ENCODE results near the gene RAI1.

The RAI1 gene

DNA sequence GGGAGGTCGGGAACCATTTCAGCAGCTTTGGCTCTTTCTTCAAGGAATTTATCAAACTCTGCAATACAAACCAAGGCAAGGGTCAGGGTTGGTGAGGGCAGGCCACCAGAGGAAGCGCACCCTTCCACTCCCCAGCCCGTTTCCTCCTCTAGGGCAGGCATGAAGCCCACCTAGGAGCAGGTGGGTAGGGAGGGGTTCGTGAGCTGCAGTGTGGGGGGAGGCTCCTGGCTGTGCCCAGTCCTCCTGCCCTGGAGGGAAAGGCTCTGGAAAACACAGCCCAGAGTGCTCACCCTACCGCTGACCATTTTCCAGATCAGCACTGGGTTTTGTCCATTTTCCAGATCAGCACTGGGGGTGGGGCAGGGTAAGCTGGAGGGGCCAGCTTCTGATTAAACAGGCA lies 166.5 kb downstream of the RAI1 start:
- no peak overlapping the region for H3K4me3 ChIP-seq (ENCODE audit: low read depth, low read length)
- TF ChIP-seq, protein P1, sequence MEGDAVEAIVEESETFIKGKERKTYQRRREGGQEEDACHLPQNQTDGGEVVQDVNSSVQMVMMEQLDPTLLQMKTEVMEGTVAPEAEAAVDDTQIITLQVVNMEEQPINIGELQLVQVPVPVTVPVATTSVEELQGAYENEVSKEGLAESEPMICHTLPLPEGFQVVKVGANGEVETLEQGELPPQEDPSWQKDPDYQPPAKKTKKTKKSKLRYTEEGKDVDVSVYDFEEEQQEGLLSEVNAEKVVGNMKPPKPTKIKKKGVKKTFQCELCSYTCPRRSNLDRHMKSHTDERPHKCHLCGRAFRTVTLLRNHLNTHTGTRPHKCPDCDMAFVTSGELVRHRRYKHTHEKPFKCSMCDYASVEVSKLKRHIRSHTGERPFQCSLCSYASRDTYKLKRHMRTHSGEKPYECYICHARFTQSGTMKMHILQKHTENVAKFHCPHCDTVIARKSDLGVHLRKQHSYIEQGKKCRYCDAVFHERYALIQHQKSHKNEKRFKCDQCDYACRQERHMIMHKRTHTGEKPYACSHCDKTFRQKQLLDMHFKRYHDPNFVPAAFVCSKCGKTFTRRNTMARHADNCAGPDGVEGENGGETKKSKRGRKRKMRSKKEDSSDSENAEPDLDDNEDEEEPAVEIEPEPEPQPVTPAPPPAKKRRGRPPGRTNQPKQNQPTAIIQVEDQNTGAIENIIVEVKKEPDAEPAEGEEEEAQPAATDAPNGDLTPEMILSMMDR (IDR thresholded peaks at IDR 0.05; ENCODE audit: low read depth, low read length): no peak

DNA sequence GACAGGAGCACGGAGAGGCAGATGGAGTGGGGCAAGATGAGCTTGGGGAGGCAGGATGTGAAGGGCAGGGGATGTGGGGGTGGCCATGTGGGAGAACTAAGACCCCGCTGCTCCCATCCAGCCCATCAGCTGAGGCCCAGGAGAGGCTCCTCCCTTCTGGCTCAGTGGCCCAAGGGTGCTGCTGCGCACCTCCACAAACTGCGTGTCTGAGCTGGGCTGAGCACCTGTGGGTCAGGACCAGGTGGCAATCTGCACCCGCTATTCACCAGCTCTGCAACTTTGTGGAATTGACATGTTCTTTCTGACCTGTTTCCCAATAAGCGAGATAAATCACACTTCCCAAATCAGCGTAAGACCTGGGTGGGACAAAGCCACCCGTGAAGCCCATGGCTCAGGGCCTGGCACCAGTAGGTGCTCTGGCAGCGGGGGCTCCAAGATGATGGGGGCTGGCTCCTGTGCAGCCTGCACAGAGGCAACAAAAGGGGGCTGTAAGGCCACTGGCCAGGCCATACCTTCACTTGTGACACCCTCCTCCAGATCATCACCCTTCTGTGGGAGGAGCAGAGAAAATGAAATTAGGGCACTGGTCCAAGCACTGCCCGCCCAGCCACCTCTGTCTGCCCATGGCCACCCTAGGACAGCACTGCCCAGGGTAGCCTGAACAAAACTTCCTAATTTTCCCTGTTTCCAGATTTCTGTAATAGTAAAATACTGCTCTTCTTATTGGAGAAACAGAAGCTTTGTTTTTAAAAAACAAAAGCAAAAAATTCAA lies 167.2 kb downstream of the RAI1 start:
- TF ChIP-seq, protein P1 (IDR thresholded peaks at IDR 0.05; ENCODE audit: low read depth, low read length): no peak
- H3K4me3 ChIP-seq (ENCODE audit: low read depth, low read length): no peak overlapping the region

DNA sequence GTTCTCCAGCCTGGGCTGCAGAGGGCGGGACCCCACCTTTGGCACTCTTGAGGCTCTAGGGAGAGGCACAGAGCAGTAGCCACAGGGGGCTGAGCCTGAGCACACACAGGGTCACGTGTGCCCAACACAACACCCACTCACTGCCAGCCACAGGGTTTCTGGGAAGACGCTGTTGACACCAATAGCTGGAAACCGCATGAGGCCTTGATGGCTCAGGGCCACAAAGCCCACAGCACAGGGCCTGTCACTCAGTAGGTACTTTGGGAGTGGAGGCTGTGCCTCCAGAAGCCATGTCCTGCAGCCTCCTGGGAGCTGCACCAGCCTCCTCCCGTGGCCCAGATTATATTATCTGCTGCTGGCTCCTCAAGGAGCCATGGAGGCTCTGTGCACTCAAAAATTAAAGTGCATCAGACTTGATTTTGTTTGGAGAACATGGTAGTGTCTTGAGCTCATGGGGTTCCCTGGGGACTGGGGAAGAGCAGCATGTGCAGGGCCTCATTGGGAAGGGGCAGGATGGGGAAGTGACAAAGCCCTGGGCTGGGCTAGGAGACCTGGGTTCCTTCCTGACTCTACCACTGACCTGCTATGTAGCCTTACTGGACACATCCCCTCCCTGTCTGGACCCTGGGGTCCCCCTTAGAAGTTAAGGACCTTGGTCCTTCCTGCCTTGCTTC lies 168.0 kb downstream of the RAI1 start:
- H3K4me3 ChIP-seq (ENCODE audit: low read depth, low read length): no peak overlapping the region
- TF ChIP-seq, protein P1 (IDR thresholded peaks at IDR 0.05; ENCODE audit: low read depth, low read length): no peak

DNA sequence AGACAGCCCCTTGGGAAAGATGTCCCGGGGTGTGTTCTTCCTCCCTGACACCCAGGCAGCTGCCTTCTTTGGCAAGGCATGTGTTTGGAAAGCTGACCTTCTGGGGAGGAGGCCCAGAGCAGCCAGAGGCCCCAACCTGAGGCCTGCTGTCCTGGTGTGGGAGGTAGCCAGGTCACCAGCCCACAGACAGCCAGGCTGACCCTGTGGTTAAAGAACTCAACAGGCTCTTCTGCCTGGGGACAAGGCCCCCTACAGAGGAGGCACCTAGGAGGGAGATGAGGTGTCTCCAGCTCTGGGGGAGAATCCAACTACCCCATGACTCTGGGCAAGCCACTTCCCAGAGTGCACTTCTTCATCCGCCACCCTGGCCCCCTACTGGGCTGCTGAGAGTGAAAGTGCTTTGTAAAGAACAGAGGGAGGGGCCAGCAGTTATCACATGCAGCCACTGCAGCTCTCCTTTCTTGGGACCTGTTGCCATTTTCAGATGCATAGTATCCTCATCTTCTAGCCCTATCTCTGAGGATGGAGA lies 168.7 kb downstream of the RAI1 start:
- no peak overlapping the region for H3K4me3 ChIP-seq (ENCODE audit: low read depth, low read length)
- TF ChIP-seq, protein P1 (IDR thresholded peaks at IDR 0.05; ENCODE audit: low read depth, low read length): no peak

DNA sequence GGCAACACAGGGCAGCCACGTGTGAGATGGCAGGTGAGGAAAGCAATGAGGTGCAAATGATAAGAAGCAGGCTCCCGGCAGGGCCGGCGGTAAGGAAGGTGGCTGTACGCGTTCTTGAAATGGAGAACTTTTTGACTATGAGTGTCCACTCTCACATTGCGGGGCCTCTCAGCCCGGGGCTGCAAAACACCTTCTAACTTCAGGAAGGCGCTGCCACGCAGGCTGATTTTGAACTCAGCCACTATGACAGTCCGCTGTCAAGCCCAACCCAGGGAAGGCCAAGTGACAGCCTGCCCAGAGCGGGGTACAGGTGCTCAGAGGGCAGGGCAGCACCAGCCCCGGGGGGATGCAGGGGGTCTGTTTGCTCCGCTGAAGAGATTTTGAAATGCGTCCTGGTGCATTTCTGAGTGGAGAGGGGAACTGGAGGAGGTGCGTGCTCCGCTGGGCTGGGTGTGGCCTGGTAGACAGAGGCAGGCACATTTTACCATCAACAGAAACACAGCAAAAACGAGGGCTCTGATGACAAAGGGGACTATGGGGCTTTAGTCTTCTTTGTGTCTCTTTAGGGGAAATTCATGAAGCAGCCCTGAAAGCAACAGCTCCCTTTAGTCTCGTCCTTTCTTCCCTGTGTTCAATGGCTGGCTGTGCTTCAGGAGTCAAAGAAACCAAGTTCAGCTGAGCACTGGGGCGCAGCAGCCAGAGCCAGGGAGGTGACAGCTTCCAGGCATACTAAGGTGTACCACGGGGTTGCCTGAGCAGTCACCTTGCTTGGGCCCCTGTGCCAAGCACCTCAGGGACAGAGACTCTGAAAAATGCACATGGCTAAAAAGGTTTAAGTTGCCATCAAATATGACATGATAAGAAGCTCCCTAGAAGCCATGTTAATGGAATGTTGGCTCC lies 170.1 kb downstream of the RAI1 start:
- no peak overlapping the region for H3K4me3 ChIP-seq (ENCODE audit: low read depth, low read length)
- TF ChIP-seq, protein P1 (IDR thresholded peaks at IDR 0.05; ENCODE audit: low read depth, low read length): no peak

DNA sequence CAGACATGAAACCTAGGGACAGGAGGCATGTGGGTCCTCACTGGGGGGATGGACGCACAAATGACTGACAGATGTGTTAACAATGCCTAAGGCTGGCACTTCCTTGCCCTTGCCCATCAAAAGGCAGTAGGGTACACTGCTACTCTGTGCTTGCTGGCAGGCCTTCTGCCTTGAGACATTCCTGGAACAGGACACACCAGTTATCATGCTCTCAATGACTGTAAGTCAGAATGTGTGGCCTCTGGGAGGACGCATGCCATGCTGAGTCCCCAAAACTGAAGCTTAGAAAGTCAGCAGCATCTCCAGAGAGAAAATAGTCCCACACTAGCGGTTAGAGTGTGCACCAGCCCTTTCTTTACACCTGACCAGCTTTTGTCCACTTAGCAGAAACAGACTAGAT lies 171.7 kb downstream of the RAI1 start:
- TF ChIP-seq, protein P1 (IDR thresholded peaks at IDR 0.05; ENCODE audit: low read depth, low read length): no peak
- H3K4me3 ChIP-seq (ENCODE audit: low read depth, low read length): no peak overlapping the region
